Neural crest cell (in vitro differentiated cells): Measurements from ENCODE around the gene ATCAY. TPM values are rescaled to one million over a fixed set of nuclear protein-coding genes. Genes with fewer than 3 reads are reported as not detected.

Experiments used
- DNase-seq: peaks from one replicate; pipeline ENCODE4 v3.0.0; 2021; ENCODE audit warnings: low read depth, mixed read lengths, low spot score
- H3K27ac Mint-ChIP-seq: one replicate; pipeline ENCODE4 v1.8.0; 2021; ENCODE audit warnings: mild to moderate bottlenecking, mixed read lengths; ENCODE audit not compliant: unreplicated experiment
- H3K27me3 Mint-ChIP-seq: 2 replicates; pipeline ENCODE4 v1.8.0; 2021; ENCODE audit warnings: low read depth, mild to moderate bottlenecking, mixed read lengths
- H3K36me3 Mint-ChIP-seq: 2 replicates; pipeline ENCODE4 v1.8.0; 2021; ENCODE audit warnings: low read depth, mild to moderate bottlenecking, mixed read lengths
- H3K4me1 Mint-ChIP-seq: 2 replicates; pipeline ENCODE4 v1.8.0; 2021; ENCODE audit warnings: mixed read lengths
- H3K4me3 Mint-ChIP-seq: one replicate; pipeline ENCODE4 v1.8.0; 2021; ENCODE audit warnings: mild to moderate bottlenecking, mixed read lengths
- H3K9me3 Mint-ChIP-seq: 2 replicates; pipeline ENCODE4 v1.8.0; 2021; ENCODE audit warnings: mixed read lengths
- CTCF ChIP-seq: fragments of 200-600 bp; sonication (generic); conservative IDR thresholded peaks from 2 replicates; pipeline ENCODE4 v1.5.0; 2021; ENCODE audit warnings: antibody characterized with exemption, mild to moderate bottlenecking
- total RNA-seq: library from RNA; stranded (reverse); gene quantifications from 2 replicates; pipeline ENCODE4 v1.2.1, GENCODE V29; 2021

ATCAY gene
- total RNA-seq, 1 donor from 2014 or later = 14.2 TPM

DNA sequence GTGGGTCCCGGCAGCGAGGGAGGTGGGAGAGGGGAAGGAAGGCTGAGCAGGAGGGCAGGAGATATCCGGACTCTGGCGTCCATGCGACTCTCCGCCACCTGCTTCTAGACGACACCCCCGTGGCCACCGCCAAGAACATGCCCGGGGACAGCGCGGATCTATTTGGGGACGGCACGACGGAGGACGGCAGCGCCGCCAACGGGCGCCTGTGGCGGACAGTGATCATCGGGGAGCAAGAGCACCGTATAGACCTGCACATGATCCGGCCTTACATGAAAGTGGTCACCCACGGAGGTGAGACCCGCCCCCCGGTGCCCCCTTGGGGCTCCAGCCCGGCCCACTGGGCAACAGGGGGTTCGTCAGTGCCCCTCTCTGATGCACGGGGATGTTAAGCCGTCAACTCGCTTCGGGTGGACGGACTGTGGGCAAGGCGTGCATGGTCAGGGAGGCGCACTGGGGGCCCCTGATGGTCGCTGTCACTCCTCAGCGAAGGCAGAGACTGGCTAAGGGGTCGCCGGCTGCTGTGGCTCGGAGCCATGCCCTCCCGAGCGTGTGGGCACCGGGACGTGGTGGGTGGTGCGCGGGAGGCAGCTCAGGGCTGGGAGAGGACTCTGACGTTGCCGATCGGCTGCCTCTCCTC is 27.3 kb downstream of the ATCAY start:
- no peak overlapping the region for H3K4me3 Mint-ChIP-seq
- H3K4me1 Mint-ChIP-seq = no peaks in the 10 kb centered on the region
- TF ChIP-seq CTCF = no peak

DNA sequence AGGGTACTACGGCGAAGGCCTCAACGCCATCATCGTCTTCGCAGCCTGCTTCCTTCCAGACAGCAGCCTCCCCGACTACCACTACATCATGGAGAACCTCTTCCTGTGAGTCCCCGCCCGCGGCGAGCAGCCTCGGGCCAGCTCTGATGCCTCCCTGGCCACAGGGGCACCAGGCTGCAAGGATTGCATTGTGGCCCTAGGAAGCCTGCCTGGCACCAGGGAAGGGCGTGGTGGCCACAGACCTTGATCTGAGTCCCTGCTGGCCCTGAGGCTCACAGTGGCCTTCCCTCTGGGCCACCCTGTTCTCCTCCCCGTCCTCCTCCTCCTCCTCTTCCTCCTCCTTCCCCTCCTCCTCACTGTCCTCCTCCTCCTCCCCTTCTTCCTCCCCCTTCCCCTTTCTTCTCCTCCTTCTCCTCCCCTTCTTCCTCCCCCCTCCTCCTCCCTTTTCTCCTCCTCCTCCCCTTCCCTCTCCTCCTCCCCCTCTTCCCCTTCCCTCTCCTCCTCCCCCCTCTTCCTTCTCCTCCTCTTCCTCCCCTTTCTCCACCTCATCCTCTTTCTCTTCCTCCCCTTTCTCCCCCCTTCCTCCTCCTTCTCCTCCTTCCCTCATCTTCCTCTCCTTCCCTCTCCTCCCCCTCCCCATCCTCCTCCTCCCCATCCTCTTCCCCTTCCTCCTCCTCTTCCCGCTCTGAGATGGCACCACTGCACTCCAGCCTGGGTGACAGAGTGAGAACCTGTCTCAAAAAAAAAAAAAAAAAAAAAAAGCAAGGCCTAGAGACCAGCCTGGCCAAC is 28.0 kb downstream of the ATCAY start:
- H3K27me3 Mint-ChIP-seq = no peaks in the 10 kb centered on the region
- H3K27ac Mint-ChIP-seq = no peak overlapping the region
- H3K4me3 Mint-ChIP-seq = no peak overlapping the region
- no peaks in the 10 kb centered on the region for H3K4me1 Mint-ChIP-seq
- TF ChIP-seq CTCF = no peak
- DNase-seq = no peak
- peaks cover 8% of the 10 kb centered on the region for H3K36me3 Mint-ChIP-seq
- H3K9me3 Mint-ChIP-seq = no peaks in the 10 kb centered on the region

More for the DNA sequence above, 27.3 kb downstream of the ATCAY start:
- no peaks in the 10 kb centered on the region for H3K9me3 Mint-ChIP-seq
- no peak for DNase-seq
- H3K27ac Mint-ChIP-seq = no peak overlapping the region
- peaks cover 8% of the 10 kb centered on the region for H3K36me3 Mint-ChIP-seq
- H3K27me3 Mint-ChIP-seq = no peaks in the 10 kb centered on the region

DNA sequence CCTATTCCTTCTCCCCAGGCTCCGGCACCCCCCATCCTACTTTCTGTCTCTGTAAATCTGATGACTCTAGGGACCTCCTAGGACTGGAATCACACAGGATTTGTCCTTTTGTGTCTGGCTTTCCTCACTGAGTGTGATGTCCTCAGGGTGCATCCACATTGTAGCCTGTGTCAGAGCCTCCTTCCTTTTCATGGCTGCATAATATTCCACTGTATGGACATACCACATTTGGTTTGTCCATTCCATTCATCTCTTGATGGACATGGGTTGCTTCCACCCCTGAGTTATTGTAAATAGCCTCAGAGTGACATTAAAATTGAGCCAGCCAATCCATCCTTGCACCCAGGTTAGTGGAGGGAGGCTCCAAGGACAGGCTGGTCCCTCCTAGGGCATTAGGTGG is 29.6 kb downstream of the ATCAY start:
- Mint-ChIP-seq H3K9me3 (no peaks in the 10 kb centered on the region), H3K36me3 (peaks cover 8% of the 10 kb centered on the region), H3K27ac (no peak overlapping the region), H3K4me3 (no peak overlapping the region), H3K4me1 (no peaks in the 10 kb centered on the region), H3K27me3 (no peaks in the 10 kb centered on the region)
- TF ChIP-seq CTCF = no peak
- DNase-seq = no peak

- H3K4me1 Mint-ChIP-seq = no peaks in the 10 kb centered on the region
- H3K27ac Mint-ChIP-seq = no peak overlapping the region
- H3K4me3 Mint-ChIP-seq = no peak overlapping the region
- no peak for TF ChIP-seq CTCF
- no peak for DNase-seq
- peaks cover 10% of the 10 kb centered on the region for H3K36me3 Mint-ChIP-seq
- no peaks in the 10 kb centered on the region for H3K27me3 Mint-ChIP-seq
- peaks cover 3% of the 10 kb centered on the region for H3K9me3 Mint-ChIP-seq
Observed at GRCh38 chr19:3914199-3914598, 33.7 kb downstream of the ATCAY start.

DNA sequence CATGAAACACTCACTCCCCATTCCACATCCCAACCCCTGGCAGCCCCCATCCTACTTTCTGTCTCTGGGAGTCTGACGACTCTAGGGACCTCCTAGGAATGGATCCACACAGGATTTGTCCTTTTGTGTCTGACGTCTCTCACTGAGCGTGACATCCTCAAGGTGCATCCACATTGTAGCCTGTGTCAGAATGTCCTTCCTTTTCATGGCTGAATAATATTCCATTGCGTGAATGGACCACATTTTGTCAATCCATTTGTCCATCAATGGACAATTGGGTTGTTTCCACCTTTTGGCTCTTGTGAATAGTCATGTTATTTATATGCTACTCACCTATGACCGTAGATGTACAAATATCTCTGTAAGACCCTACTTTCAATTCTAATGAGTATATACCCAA is 35.5 kb downstream of the ATCAY start:
- Mint-ChIP-seq H3K4me3 (no peak overlapping the region), H3K4me1 (no peaks in the 10 kb centered on the region), H3K27me3 (no peaks in the 10 kb centered on the region), H3K36me3 (peaks cover 7% of the 10 kb centered on the region), H3K9me3 (peaks cover 3% of the 10 kb centered on the region), H3K27ac (no peak overlapping the region)
- DNase-seq = no peak
- TF ChIP-seq CTCF = no peak
